Measurements from ENCODE around the gene PIBF1.
A peak's percentile ranks its signal among the peaks of the same experiment; 100 is the strongest.

PIBF1 gene

GRCh38 chr13:73057284-73058063 is 275.5 kb downstream of the PIBF1 start:
- H3K4me3 ChIP-seq (replicated peaks in 1 of 2; ENCODE audit: low read depth in 2 of 2, low read length in 2 of 2) = no peak overlapping the region
- TF ChIP-seq CTCF (IDR thresholded peaks at IDR 0.05; ENCODE audit: low read depth, low read length) = no peak
- DNase-seq (ENCODE audit: low read depth in 2 of 2) = no peak

GRCh38 chr13:73058064-73058313 is 276.1 kb downstream of the PIBF1 start:
- H3K4me3 ChIP-seq (replicated peaks in 1 of 2; ENCODE audit: low read depth in 2 of 2, low read length in 2 of 2) = peak overlapping the region in 1 of 2 donors; percentile 57
- no peak for TF ChIP-seq CTCF (IDR thresholded peaks at IDR 0.05; ENCODE audit: low read depth, low read length)
- DNase-seq (ENCODE audit: low read depth in 2 of 2) = no peak

GRCh38 chr13:73058432-73058735 is 276.5 kb downstream of the PIBF1 start:
- DNase-seq (ENCODE audit: low read depth in 2 of 2) = no peak
- H3K4me3 ChIP-seq (replicated peaks in 1 of 2; ENCODE audit: low read depth in 2 of 2, low read length in 2 of 2) = peak overlapping the region; percentile 43 to 57
- no peak for TF ChIP-seq CTCF (IDR thresholded peaks at IDR 0.05; ENCODE audit: low read depth, low read length)

- H3K4me3 ChIP-seq (replicated peaks in 1 of 2; ENCODE audit: low read depth in 2 of 2, low read length in 2 of 2) = peak within 1 kb of the TSS; percentile 76 to 78
- no peak for TF ChIP-seq CTCF (IDR thresholded peaks at IDR 0.05; ENCODE audit: low read depth, low read length)
- DNase-seq (ENCODE audit: low read depth in 2 of 2) = peak; percentile 94 to 98
Observed at GRCh38 chr13:73058736-73059459, 277.0 kb downstream of the PIBF1 start, which contains the start of gene KLF5. Gene KLF5, plus strand, starts transcription at chr13:73059005. Its CDS starts 323 bp downstream, at chr13:73059328.

GRCh38 chr13:73059460-73060250 is 277.7 kb downstream of the PIBF1 start:
- peak overlapping the region; percentile 76 to 78 for H3K4me3 ChIP-seq (replicated peaks in 1 of 2; ENCODE audit: low read depth in 2 of 2, low read length in 2 of 2)
- TF ChIP-seq CTCF (IDR thresholded peaks at IDR 0.05; ENCODE audit: low read depth, low read length) = no peak
- DNase-seq (ENCODE audit: low read depth in 2 of 2) = peak in 1 of 2 donors; percentile 23

- H3K4me3 ChIP-seq (replicated peaks in 1 of 2; ENCODE audit: low read depth in 2 of 2, low read length in 2 of 2) = peak overlapping the region; percentile 76 to 78
- DNase-seq (ENCODE audit: low read depth in 2 of 2) = peak; percentile 62 to 75
- no peak for TF ChIP-seq CTCF (IDR thresholded peaks at IDR 0.05; ENCODE audit: low read depth, low read length)
Observed at GRCh38 chr13:73060251-73061160, 278.6 kb downstream of the PIBF1 start.
